Heart left ventricle (tissue), 13 donors: ENCODE data around the gene NOXA1.

Experiments
- POLR2A ChIP-seq, 2 donors: fragments of 450-650 bp; IDR thresholded peaks; one replicate each; pipeline ENCODE4 v1.6.1; 2017; ENCODE audit warnings: antibody characterized with exemption in 2 of 2, mild to moderate bottlenecking in 2 of 2, moderate library complexity in 2 of 2
- TF ChIP-seq, protein P1 (sequence below), 12 donors: fragments of 200-600 bp; sonication (generic) in 4 of 12; IDR thresholded peaks; one replicate each; pipeline versions ENCODE4 v1.5.0 to v1.8.0; 2018 to 2022; ENCODE audit warnings: antibody characterized with exemption in 12 of 12, mild to moderate bottlenecking in 5 of 12
- donor health status: ischemic (EF 13 %, LVEDD 7.1; RV severe dilation, severe dysfunction).
- donor health status: DM: no; HTN: yes; CAD: no.
- donor health status: DM: no; HTN: no; CAD: no.
- donor health status: ischemic (EF 25% LVEDD 6.9; RV normal size, moderate dysfunction).
- donor health status: ischemic (EF 25% LVEDD 5.7; RV mildly dilated, moderate dysfunction).
- donor health status: ischemic (EF 35%, LVEDD 5.7; RV mildly dilated, moderate dysfunction).
- donor health status: nonischemic (EF 11% LVEDD 7.7; RV severe dilation, severe dysfunction).
- donor health status: DM: yes; HTN: yes; CAD: no.
- donor health status: PGD.
- donor health status: ischemic (EF 29% LVEDD 5.4; RV normal size, mild dysfunction).
- donor health status: nonischemic (EF 23%, LVEDD 6.1; RV moderate dilation, normal function).

DNA sequence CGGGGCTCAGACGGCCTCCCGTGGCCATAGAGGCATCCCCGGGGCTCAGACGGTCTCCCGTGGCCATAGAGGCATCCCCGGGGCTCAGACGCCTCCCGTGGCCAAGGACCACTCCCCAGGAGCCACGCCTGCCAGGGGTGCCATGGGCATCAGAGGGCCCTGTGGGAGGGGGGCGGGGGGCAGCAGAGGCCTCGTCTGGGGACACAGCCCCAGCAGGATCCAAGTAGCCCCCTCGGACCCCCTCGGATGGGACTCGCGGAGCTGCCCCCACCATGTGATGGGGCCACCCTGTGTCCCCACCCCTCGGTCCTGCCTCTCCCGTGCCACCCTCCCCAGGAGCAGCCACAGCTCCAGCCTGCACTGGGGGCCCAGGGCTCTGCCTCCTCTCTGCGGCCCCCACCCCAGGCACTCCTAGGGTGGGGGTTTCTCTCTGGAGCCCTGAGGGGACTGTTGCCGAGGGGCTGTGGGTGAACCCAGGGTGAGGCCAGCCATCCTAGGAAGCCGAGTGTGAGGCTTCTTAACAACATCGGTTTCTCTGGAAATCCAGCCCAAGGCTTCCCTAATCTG, 15.5 kb downstream of the NOXA1 start:
- TF ChIP-seq, protein P1, sequence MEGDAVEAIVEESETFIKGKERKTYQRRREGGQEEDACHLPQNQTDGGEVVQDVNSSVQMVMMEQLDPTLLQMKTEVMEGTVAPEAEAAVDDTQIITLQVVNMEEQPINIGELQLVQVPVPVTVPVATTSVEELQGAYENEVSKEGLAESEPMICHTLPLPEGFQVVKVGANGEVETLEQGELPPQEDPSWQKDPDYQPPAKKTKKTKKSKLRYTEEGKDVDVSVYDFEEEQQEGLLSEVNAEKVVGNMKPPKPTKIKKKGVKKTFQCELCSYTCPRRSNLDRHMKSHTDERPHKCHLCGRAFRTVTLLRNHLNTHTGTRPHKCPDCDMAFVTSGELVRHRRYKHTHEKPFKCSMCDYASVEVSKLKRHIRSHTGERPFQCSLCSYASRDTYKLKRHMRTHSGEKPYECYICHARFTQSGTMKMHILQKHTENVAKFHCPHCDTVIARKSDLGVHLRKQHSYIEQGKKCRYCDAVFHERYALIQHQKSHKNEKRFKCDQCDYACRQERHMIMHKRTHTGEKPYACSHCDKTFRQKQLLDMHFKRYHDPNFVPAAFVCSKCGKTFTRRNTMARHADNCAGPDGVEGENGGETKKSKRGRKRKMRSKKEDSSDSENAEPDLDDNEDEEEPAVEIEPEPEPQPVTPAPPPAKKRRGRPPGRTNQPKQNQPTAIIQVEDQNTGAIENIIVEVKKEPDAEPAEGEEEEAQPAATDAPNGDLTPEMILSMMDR (IDR thresholded peaks at IDR 0.05) = no peak
- no peak for TF ChIP-seq POLR2A (IDR thresholded peaks at IDR 0.05)
